NCI-H2196 treated with DMSO at 0.1 percent for 48 hours (cell line): ENCODE measurements around the gene OBSCN.

Experiments
- DNase-seq: peaks from one replicate; lab custom pipeline; 2025; ENCODE audit not compliant: unreplicated experiment; lab: John Stamatoyannopoulos, UW

OBSCN gene

GRCh38 chr1:228207851-228208821, at the start of gene OBSCN:
Gene OBSCN, plus strand, starts transcription at chr1:228208044. Its CDS starts 3,740 bp downstream, at chr1:228211784.
- no peak for DNase-seq

GRCh38 chr1:228158151-228159007, 49.5 kb upstream of the OBSCN start:
- no peak for DNase-seq

- no peak for DNase-seq
These were observed 48.7 kb upstream of the OBSCN start for GRCh38 chr1:228159008-228159665.

- DNase-seq, result no peak
These were observed 47.6 kb upstream of the OBSCN start for GRCh38 chr1:228160201-228160761.

- DNase-seq, result no peak
These were observed 46.5 kb upstream of the OBSCN start for GRCh38 chr1:228161362-228161761.

- DNase-seq, result no peak
These were observed 46.0 kb upstream of the OBSCN start for GRCh38 chr1:228161866-228162265.

- no peak for DNase-seq
These were observed 45.4 kb upstream of the OBSCN start for GRCh38 chr1:228162286-228163006.

- no peak for DNase-seq
These were observed 44.7 kb upstream of the OBSCN start for GRCh38 chr1:228163007-228163753.

- DNase-seq, result no peak
These were observed 43.9 kb upstream of the OBSCN start for GRCh38 chr1:228163776-228164519.

- no peak for DNase-seq
These were observed 43.1 kb upstream of the OBSCN start for GRCh38 chr1:228164561-228165371.

- DNase-seq, result peak; percentile 96
These were observed 42.3 kb upstream of the OBSCN start, which contains the start of gene IBA57 for GRCh38 chr1:228165372-228166169. Gene IBA57, plus strand, starts transcription at chr1:228165804. Its CDS starts 13 bp downstream, at chr1:228165817.

GRCh38 chr1:228166170-228166936, 41.5 kb upstream of the OBSCN start:
- DNase-seq, result peak; percentile 37

GRCh38 chr1:228168563-228169270, 39.1 kb upstream of the OBSCN start:
- no peak for DNase-seq

- no peak for DNase-seq
These were observed 38.5 kb upstream of the OBSCN start for GRCh38 chr1:228169345-228169744.

GRCh38 chr1:228170666-228171065, 37.2 kb upstream of the OBSCN start:
- no peak for DNase-seq
